Activated CD8-positive, alpha-beta T cell treated with anti-CD3 and anti-CD28 coated beads for 36 hours (primary cell): ENCODE measurements around the gene BMI1. TPM values are rescaled to one million over a fixed set of nuclear protein-coding genes. Genes with fewer than 3 reads are reported as not detected.
A peak's percentile ranks its signal among the peaks of the same experiment; 100 is the strongest.

Experiments
- ATAC-seq: fragments of 200-7000 bp; cut with Tn5 transposase; one replicate; pipeline ENCODE4 v1.10.0; 2021; ENCODE audit warnings: mild to moderate bottlenecking, moderate library complexity
- CTCF ChIA-PET: fragments of 350-600 bp; sonication (Branson Sonifier 250); formaldehyde crosslinking; loops from one replicate; lab custom pipeline; 2021; ENCODE audit warnings: antibody characterized with exemption; lab: Charles Lee
- POLR2A ChIA-PET: fragments of 350-600 bp; sonication (Branson Sonifier 250); formaldehyde crosslinking; loops from one replicate; lab custom pipeline; 2021; ENCODE audit warnings: antibody characterized with exemption; lab: Charles Lee
- DNase-seq: peaks from one replicate; pipeline ENCODE4 v3.0.0-alpha.2; 2020
- H3K27ac Mint-ChIP-seq: one replicate; pipeline ENCODE4 v1.8.0; 2021; ENCODE audit warnings: mild to moderate bottlenecking, mixed read lengths
- H3K27me3 Mint-ChIP-seq: one replicate; pipeline ENCODE4 v1.8.0; 2021; ENCODE audit warnings: mixed read lengths
- H3K36me3 Mint-ChIP-seq: one replicate; pipeline ENCODE4 v1.8.0; 2021; ENCODE audit warnings: low read depth, mixed read lengths
- H3K4me1 Mint-ChIP-seq: one replicate; pipeline ENCODE4 v1.8.0; 2021; ENCODE audit warnings: low read depth, mixed read lengths
- H3K4me3 Mint-ChIP-seq: one replicate; pipeline ENCODE4 v1.8.0; 2021; ENCODE audit warnings: mild to moderate bottlenecking, moderate library complexity, mixed read lengths
- H3K9me3 Mint-ChIP-seq: one replicate; pipeline ENCODE4 v1.8.0; 2021; ENCODE audit warnings: mixed read lengths
- intact Hi-C: fragments of 100-400 bp; cut with micrococcal nuclease; formaldehyde crosslinking; loops from one replicate; pipeline ENCODE4 v1.10.0; 2022
- total RNA-seq, 2 experiments: library from RNA; stranded (reverse); gene quantifications; one replicate each; pipeline ENCODE4 v1.2.3, GENCODE V29; 2021
- TF ChIP-seq, protein P1 (sequence below): fragments of 200-600 bp; IDR thresholded peaks from one replicate; pipeline ENCODE4 v1.8.0; 2022; ENCODE audit warnings: antibody characterized with exemption, mild to moderate bottlenecking

Gene BMI1
- total RNA-seq, 2 experiments from 2014 or later: 38.7 to 41.4 TPM

DNA sequence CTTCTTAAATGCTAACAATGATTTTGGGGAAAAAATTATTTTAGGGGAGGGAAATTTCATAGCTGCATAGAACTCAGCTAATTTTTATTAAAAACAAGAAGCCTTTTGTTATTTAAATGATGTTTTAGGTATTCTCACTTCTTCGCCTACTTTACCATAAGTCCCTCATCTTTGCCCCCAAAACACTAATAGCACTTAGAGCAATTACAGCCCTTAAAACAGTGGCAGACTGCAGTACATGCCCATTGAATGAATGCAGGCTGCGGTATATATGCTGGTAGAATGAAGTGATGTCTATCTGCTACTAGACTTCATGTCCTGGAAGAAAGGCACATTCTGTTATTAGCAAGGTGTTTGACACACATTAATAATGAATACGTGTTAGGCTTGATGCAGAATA is 21.5 kb downstream of the BMI1 start:
- ChIA-PET CTCF (no interaction called here), POLR2A (no interaction called here)
- Mint-ChIP-seq H3K4me1 (peaks cover 20% of the 10 kb centered on the region), H3K36me3 (peaks cover 6% of the 10 kb centered on the region), H3K27me3 (peaks cover 67% of the 10 kb centered on the region), H3K27ac (no peak overlapping the region), H3K4me3 (no peak overlapping the region), H3K9me3 (peaks cover 8% of the 10 kb centered on the region)
- TF ChIP-seq, protein P1, sequence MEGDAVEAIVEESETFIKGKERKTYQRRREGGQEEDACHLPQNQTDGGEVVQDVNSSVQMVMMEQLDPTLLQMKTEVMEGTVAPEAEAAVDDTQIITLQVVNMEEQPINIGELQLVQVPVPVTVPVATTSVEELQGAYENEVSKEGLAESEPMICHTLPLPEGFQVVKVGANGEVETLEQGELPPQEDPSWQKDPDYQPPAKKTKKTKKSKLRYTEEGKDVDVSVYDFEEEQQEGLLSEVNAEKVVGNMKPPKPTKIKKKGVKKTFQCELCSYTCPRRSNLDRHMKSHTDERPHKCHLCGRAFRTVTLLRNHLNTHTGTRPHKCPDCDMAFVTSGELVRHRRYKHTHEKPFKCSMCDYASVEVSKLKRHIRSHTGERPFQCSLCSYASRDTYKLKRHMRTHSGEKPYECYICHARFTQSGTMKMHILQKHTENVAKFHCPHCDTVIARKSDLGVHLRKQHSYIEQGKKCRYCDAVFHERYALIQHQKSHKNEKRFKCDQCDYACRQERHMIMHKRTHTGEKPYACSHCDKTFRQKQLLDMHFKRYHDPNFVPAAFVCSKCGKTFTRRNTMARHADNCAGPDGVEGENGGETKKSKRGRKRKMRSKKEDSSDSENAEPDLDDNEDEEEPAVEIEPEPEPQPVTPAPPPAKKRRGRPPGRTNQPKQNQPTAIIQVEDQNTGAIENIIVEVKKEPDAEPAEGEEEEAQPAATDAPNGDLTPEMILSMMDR: no peak
- DNase-seq (no peak), ATAC-seq (no peak)
- intact Hi-C loops: loop anchor here (10.0 kb wide), 1 partner anchor 642 kb away; no protein-coding TSS in a partner anchor

DNA sequence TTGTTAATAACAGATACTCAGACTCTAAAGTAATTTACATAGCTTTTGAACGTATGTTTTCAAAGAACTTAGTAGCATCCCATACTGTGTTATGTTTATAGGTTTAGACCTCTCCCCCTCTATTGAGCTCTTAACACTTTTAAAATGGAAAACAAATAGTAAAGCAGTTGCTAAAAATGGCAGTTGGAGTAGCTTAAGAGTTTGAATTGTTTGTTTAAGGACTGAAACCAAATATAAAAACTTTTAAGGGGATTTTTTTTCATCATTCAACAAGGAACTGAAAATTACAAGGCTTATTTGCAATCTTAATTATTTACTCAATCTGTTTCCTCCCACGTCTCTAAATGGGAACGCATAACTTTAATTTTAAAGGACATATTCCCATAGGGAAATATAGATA is 22.8 kb downstream of the BMI1 start:
- intact Hi-C loops: loop anchor here (10.0 kb wide), 1 partner anchor 641 kb away; no protein-coding TSS in a partner anchor
- TF ChIP-seq, protein P1: no peak
- Mint-ChIP-seq H3K27ac (no peak overlapping the region), H3K4me3 (no peak overlapping the region), H3K4me1 (peaks cover 20% of the 10 kb centered on the region), H3K9me3 (peaks cover 8% of the 10 kb centered on the region), H3K27me3 (peaks cover 58% of the 10 kb centered on the region), H3K36me3 (peaks cover 6% of the 10 kb centered on the region)
- ChIA-PET POLR2A (interaction anchor here (1.1 to 2.7 kb wide), 2 partner anchors 19 to 114 kb away, joined by 3 to 6 read pairs; no protein-coding TSS in a partner anchor), CTCF (interaction anchor here (0.7 kb wide), 1 partner anchor 42 kb away, joined by 3 read pairs; no protein-coding TSS in a partner anchor)
- no peak for ATAC-seq
- DNase-seq: no peak

- Mint-ChIP-seq H3K9me3 (peaks cover 8% of the 10 kb centered on the region), H3K4me1 (peaks cover 18% of the 10 kb centered on the region), H3K27me3 (peaks cover 54% of the 10 kb centered on the region), H3K36me3 (peaks cover 6% of the 10 kb centered on the region), H3K27ac (no peak overlapping the region), H3K4me3 (peak overlapping the region; percentile 56)
- ChIA-PET POLR2A (interaction anchor here (0.6 to 2.7 kb wide), 4 partner anchors 20 to 130 kb away, joined by 3 to 6 read pairs (median 4); no protein-coding TSS in a partner anchor), CTCF (no interaction called here)
- DNase-seq (no peak), ATAC-seq (no peak)
- intact Hi-C loops: loop anchor here (10.0 kb wide), 1 partner anchor 641 kb away; no protein-coding TSS in a partner anchor
- TF ChIP-seq, protein P1: no peak
Observed at GRCh38 chr10:22344249-22344648, 23.4 kb downstream of the BMI1 start.

GRCh38 chr10:22344781-22345300 is 23.9 kb downstream of the BMI1 start:
- Mint-ChIP-seq H3K4me1 (peaks cover 18% of the 10 kb centered on the region), H3K27ac (no peak overlapping the region), H3K9me3 (peaks cover 8% of the 10 kb centered on the region), H3K27me3 (peaks cover 51% of the 10 kb centered on the region), H3K4me3 (peak overlapping the region; percentile 56), H3K36me3 (peaks cover 6% of the 10 kb centered on the region)
- ATAC-seq (no peak), DNase-seq (no peak)
- ChIA-PET POLR2A (interaction anchor here (0.6 to 2.7 kb wide), 5 partner anchors 11 to 130 kb away, joined by 3 to 6 read pairs (median 4); no protein-coding TSS in a partner anchor), CTCF (interaction anchor here (0.8 to 0.9 kb wide), 3 partner anchors 23 to 84 kb away, joined by 3 read pairs; no protein-coding TSS in a partner anchor)
- intact Hi-C loops: loop anchor here (10.0 kb wide), 1 partner anchor 640 kb away; no protein-coding TSS in a partner anchor
- TF ChIP-seq, protein P1: no peak
